OCI-LY1 (cell line): ENCODE data around the gene KMT2A.

ENCODE experiments used
- H2AFZ ChIP-seq: fragments of 200-600 bp; sonication (generic), shearing (Covaris generic); 2 replicates; pipeline ENCODE4 v1.6.0; 2014; ENCODE audit warnings: antibody characterized with exemption, mild to moderate bottlenecking, low read length
- H3F3A ChIP-seq: fragments of 200-600 bp; sonication (generic), shearing (Covaris generic); 2 replicates; pipeline ENCODE4 v1.6.0; 2014; ENCODE audit warnings: mild to moderate bottlenecking, antibody characterized with exemption, low read length, moderate library complexity; ENCODE audit not compliant: insufficient read depth
- H3K27ac ChIP-seq: fragments of 200-600 bp; sonication (generic); 2 replicates; pipeline ENCODE4 v1.5.1; 2014; ENCODE audit warnings: low read length, mixed run types, mild to moderate bottlenecking, low read depth; ENCODE audit not compliant: poor library complexity, severe bottlenecking
- H3K27me3 ChIP-seq: fragments of 200-600 bp; sonication (generic); 2 replicates; pipeline ENCODE4 v1.6.0; 2014; ENCODE audit warnings: antibody characterized with exemption, mild to moderate bottlenecking, low read length, moderate library complexity; ENCODE audit not compliant: insufficient read depth
- H3K36me3 ChIP-seq: fragments of 200-600 bp; sonication (generic); 2 replicates; pipeline ENCODE4 v1.6.1; 2014; ENCODE audit warnings: mild to moderate bottlenecking, antibody characterized with exemption, low read length, moderate library complexity, mixed read lengths; ENCODE audit not compliant: insufficient read depth
- H3K4me1 ChIP-seq: fragments of 200-600 bp; sonication (generic); 2 replicates; pipeline ENCODE4 v1.5.1; 2014; ENCODE audit warnings: mild to moderate bottlenecking, low read length, moderate library complexity; ENCODE audit not compliant: insufficient read depth, severe bottlenecking
- H3K4me2 ChIP-seq: fragments of 200-600 bp; sonication (generic), shearing (Covaris generic); 2 replicates; pipeline ENCODE4 v1.6.1; 2014; ENCODE audit warnings: low read length
- H3K4me3 ChIP-seq: fragments of 200-600 bp; sonication (generic); 2 replicates; pipeline ENCODE4 v1.5.1; 2014; ENCODE audit warnings: low read length, low read depth, mild to moderate bottlenecking, mixed read lengths; ENCODE audit not compliant: poor library complexity, severe bottlenecking
- H3K79me2 ChIP-seq: fragments of 200-600 bp; shearing (Covaris generic); 2 replicates; pipeline ENCODE4 v1.6.1; 2016; ENCODE audit warnings: mixed run types, low read length, mixed read lengths; ENCODE audit not compliant: insufficient read depth
- H3K9ac ChIP-seq: fragments of 200-600 bp; sonication (generic), shearing (Covaris generic); 2 replicates; pipeline ENCODE4 v1.6.1; 2014; ENCODE audit warnings: mild to moderate bottlenecking, low read length, mixed read lengths
- H3K9me2 ChIP-seq: fragments of 200-600 bp; sonication (generic), shearing (Covaris generic); 2 replicates; pipeline ENCODE4 v1.6.1; 2014; ENCODE audit warnings: low read depth, mild to moderate bottlenecking, low read length, mixed read lengths
- H3K9me3 ChIP-seq: fragments of 200-600 bp; shearing (Covaris generic); 2 replicates; pipeline ENCODE4 v1.6.1; 2014; ENCODE audit warnings: low read length, mixed read lengths
- H4K20me1 ChIP-seq: fragments of 200-600 bp; sonication (generic), shearing (Covaris generic); 2 replicates; pipeline ENCODE4 v1.6.0; 2016; ENCODE audit warnings: mild to moderate bottlenecking, low read length; ENCODE audit not compliant: insufficient read depth
- CTCF ChIP-seq: fragments of 200-600 bp; sonication (generic), shearing (Covaris generic); IDR thresholded peaks from 2 replicates; pipeline ENCODE4 v1.5.1; 2017; ENCODE audit warnings: mild to moderate bottlenecking, antibody characterized with exemption, low read length, moderate library complexity, mixed read lengths
- EZH2 ChIP-seq: fragments of 200-600 bp; sonication (generic), shearing (Covaris generic); IDR thresholded peaks from 2 replicates; pipeline ENCODE4 v1.8.0; 2017; ENCODE audit warnings: borderline replicate concordance, mixed run types, mild to moderate bottlenecking, antibody characterized with exemption, low read length, moderate library complexity, mixed read lengths

KMT2A gene

GRCh38 chr11:118434123-118434552 is 2.2 kb upstream of the KMT2A start:
- peak overlapping the region; percentile 88 for H3K4me3 ChIP-seq

GRCh38 chr11:118434553-118435289 is 1.6 kb upstream of the KMT2A start:
- Histone ChIP-seq H3K4me2 (peak overlapping the region; percentile 99), H4K20me1 (no peaks in the 10 kb centered on the region), H2AFZ (no peak overlapping the region), H3K27me3 (no peaks in the 10 kb centered on the region), H3K9me3 (no peaks in the 10 kb centered on the region), H3K9ac (peak overlapping the region; percentile 79), H3K79me2 (peaks cover 30% of the 10 kb centered on the region), H3K4me1 (peaks cover 28% of the 10 kb centered on the region), H3K36me3 (no peaks in the 10 kb centered on the region), H3F3A (no peaks in the 10 kb centered on the region), H3K9me2 (no peaks in the 10 kb centered on the region), H3K4me3 (peak overlapping the region; percentile 88), H3K27ac (peak overlapping the region; percentile 91)
- 0 out of 2 replicates have a peak, but pooled peaks have one; percentile 4 for TF ChIP-seq CTCF
- TF ChIP-seq EZH2, result no peak

More at GRCh38 chr11:118434123-118434552, 2.2 kb upstream of the KMT2A start:
- H3K4me1 ChIP-seq, result peaks cover 22% of the 10 kb centered on the region
- H3K27ac ChIP-seq, result no peak overlapping the region
- no peaks in the 10 kb centered on the region for H3K9me2 ChIP-seq
- peaks cover 24% of the 10 kb centered on the region for H3K79me2 ChIP-seq
- no peaks in the 10 kb centered on the region for H3K9me3 ChIP-seq
- H3K27me3 ChIP-seq, result no peaks in the 10 kb centered on the region
- no peak for TF ChIP-seq EZH2
- no peak for TF ChIP-seq CTCF
- H2AFZ ChIP-seq, result no peak overlapping the region
- no peaks in the 10 kb centered on the region for H3F3A ChIP-seq
- no peaks in the 10 kb centered on the region for H4K20me1 ChIP-seq
- H3K4me2 ChIP-seq, result peak overlapping the region; percentile 99
- peak overlapping the region; percentile 79; the same call in 1 of the 2 replicates for H3K9ac ChIP-seq
- H3K36me3 ChIP-seq, result no peaks in the 10 kb centered on the region

- H4K20me1 ChIP-seq, result no peaks in the 10 kb centered on the region
- TF ChIP-seq CTCF, result no peak
- no peak for TF ChIP-seq EZH2
- H3K27me3 ChIP-seq, result no peaks in the 10 kb centered on the region
- peak overlapping the region; percentile 99 for H3K4me2 ChIP-seq
- H3K36me3 ChIP-seq, result no peaks in the 10 kb centered on the region
- peak overlapping the region; percentile 79 for H3K9ac ChIP-seq
- H3F3A ChIP-seq, result no peaks in the 10 kb centered on the region
- no peaks in the 10 kb centered on the region for H3K9me3 ChIP-seq
- H3K4me1 ChIP-seq, result peaks cover 34% of the 10 kb centered on the region
- H3K27ac ChIP-seq, result peak overlapping the region; percentile 91
- H3K9me2 ChIP-seq, result no peaks in the 10 kb centered on the region
- H2AFZ ChIP-seq, result peak overlapping the region; percentile 81
- peak overlapping the region; percentile 88 for H3K4me3 ChIP-seq
- peaks cover 37% of the 10 kb centered on the region for H3K79me2 ChIP-seq
These were observed 901 bp upstream of the KMT2A start for GRCh38 chr11:118435290-118435892.
